Suppressor macrophage treated with lipopolysaccharide for 4 hours (primary cell): Measurements from ENCODE around the gene ALKBH5.

Experiments
- DNase-seq: peaks from one replicate; pipeline ENCODE4 v3.0.0-alpha.2; 2020

The ALKBH5 gene

GRCh38 chr17:18158022-18158600 is 25.5 kb upstream of the ALKBH5 start:
- DNase-seq: peak; percentile 95

GRCh38 chr17:18159551-18160120 is 24.0 kb upstream of the ALKBH5 start:
- no peak for DNase-seq

GRCh38 chr17:18160128-18160856 is 23.3 kb upstream of the ALKBH5 start:
- DNase-seq: no peak

DNA sequence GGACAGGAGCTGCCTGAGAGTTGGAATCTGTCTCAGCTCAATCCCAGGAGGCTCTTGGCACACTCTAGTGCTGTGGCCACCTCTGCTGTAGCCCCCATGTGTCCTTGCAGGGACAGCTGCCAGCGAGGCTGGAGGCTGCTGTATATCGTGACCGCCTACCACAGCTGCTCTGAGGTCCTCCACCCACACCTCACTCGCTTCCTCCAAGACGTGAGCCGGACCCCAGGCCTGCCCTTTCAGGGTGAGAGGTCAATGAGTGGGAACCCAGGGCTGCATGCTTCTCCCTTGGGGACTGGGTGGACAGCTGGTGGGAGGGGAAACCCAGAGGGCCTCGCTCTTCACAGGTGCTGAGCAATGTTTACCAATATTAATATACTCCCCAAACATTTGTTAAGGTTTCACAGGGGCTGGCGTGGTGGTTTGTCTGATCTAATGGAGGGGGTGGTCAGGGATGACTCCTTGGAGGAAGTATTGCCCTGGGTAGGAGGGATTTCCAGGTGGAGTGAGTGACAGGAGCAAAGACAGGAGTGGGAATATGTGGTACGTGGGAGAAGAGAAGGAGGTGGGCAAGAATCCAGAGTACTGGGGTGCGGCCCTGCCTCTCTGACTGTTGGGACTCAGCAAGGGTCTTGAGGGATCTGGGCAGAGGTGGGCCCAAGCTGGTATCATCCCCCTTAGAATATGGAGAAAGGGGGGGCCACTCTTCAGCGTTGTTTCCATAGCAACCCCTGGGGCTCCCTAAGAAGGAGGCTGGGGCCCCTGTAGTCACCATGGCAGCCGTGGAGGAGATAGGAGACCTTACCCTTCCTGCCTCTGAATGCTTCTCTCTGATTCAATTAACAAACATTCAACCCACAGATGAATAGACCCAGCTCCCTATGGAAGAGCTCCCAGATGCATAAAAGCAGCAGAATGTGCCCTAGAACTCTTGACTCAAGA is 22.2 kb upstream of the ALKBH5 start:
- DNase-seq: no peak

DNA sequence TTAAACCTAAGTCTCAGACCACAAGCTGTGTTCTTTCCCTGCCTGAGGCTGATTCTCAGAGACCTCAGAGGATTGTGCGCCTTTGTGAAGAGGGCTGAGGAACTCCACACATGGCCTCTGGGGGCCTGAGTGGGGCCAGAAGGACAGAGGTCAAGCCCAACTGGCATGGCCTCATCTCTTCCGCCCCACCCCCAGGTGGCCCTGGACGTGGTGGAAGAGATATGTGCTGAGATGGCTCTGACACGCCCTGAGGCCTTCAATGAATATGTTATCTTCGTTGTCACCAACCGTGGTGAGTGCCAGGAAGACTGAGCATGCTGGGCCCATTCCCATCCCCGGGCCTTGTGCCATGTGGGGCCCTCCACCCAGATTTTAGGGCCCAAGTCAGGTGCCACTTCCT is 20.1 kb upstream of the ALKBH5 start:
- DNase-seq: no peak

DNA sequence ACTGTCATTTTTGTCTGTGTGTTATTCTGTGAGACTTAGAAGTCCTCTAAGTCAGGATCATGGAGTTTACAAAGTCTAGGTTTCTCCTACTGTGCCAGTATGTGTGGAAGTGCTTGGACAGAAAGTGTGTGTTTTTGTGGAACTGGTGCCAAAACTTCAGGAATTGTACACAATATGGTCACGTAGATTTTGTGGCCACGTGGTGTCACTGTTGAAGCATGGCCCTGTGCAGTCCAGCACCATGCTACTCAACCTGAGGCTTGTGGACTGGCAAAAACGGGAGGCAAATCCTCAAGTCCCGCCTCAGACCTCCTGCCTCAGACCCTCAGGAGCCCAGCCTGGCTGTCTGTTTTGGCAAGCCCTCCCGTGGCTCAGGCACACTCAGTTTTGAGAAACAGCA is 16.7 kb upstream of the ALKBH5 start:
- no peak for DNase-seq

- no peak for DNase-seq
Observed at GRCh38 chr17:18167421-18167820, 16.2 kb upstream of the ALKBH5 start.

DNA sequence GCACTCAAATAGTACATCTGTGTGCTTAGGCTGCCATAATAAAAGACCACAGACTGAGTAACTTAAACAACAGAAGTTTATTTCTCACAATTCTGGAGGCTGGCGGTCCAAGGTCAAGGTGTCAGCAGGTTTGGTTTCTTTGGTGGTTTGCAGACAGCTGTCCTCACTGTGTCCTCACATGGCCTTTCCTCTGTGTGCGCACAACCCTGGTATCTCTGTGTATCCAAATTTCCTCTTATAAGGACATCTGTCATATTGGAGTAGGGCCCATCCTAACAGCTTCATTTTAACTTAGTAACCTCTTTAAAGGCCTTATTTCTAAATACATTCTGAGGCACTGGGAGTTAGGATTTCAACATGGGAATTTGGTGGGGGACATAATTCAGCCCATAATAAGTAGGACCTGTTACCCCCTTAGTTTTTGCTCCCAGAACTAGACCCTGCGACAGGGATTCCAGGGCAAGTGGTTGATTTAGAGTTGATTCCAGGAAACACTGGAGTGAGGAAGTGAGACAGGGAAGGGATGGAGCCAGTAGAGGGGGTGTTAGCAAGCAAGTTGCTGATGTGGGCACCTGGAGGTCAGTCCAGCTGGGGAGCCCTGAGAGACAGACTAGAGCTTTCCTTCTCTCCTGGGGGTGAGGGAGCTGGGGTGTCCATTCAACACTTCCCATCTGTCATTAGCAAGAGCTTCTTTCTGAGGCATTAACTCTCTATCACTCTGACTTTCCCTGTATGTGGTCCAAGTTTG is 10.9 kb upstream of the ALKBH5 start:
- no peak for DNase-seq

- DNase-seq: no peak
Observed at GRCh38 chr17:18173740-18174139, 9.9 kb upstream of the ALKBH5 start.

DNA sequence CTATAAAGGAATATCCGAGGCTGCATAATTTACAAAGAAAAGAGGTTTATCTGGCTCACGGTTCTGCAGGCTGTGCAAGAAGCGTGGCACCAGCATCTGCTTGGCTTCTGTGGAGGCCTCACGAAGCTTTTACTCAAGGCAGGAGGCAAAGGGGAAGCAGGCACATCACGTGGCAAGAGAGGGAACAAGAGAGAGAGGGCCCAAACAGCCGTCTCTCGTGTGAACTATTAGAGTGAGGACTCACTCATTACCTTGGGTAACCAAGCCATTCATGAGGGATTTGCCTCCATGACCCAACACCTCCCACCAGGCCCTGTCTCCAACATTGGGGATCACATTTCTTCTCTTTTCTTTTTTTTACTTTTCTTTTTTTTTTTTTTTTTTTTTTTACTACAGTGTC is 7.5 kb upstream of the ALKBH5 start:
- peak; percentile 74 for DNase-seq

- no peak for DNase-seq
Observed at GRCh38 chr17:18177133-18177532, 6.5 kb upstream of the ALKBH5 start.

- DNase-seq: no peak
Observed at GRCh38 chr17:18177722-18178121, 5.9 kb upstream of the ALKBH5 start.

- no peak for DNase-seq
Observed at GRCh38 chr17:18179196-18179595, 4.4 kb upstream of the ALKBH5 start.

GRCh38 chr17:18179804-18180203 is 3.8 kb upstream of the ALKBH5 start:
- DNase-seq: no peak

DNA sequence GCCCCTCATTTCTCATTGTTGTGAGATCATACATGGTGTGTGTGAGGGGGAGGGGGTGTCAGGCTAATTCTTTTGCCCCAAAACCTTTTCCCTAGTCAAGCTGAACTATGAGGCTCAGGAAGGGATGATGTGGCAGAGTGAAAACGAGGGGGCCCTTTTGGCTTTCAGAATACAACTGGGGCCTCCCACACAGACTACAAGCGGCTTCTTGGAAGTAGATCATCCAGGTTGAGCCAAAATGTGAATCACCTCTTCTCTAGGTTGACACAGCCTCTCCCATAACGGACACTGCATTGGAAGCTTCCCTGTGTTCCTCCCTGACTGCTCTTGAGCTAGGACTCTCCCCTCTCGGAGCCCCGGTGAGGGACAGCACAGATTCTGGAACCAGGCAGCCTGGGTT is 2.3 kb upstream of the ALKBH5 start:
- no peak for DNase-seq

DNA sequence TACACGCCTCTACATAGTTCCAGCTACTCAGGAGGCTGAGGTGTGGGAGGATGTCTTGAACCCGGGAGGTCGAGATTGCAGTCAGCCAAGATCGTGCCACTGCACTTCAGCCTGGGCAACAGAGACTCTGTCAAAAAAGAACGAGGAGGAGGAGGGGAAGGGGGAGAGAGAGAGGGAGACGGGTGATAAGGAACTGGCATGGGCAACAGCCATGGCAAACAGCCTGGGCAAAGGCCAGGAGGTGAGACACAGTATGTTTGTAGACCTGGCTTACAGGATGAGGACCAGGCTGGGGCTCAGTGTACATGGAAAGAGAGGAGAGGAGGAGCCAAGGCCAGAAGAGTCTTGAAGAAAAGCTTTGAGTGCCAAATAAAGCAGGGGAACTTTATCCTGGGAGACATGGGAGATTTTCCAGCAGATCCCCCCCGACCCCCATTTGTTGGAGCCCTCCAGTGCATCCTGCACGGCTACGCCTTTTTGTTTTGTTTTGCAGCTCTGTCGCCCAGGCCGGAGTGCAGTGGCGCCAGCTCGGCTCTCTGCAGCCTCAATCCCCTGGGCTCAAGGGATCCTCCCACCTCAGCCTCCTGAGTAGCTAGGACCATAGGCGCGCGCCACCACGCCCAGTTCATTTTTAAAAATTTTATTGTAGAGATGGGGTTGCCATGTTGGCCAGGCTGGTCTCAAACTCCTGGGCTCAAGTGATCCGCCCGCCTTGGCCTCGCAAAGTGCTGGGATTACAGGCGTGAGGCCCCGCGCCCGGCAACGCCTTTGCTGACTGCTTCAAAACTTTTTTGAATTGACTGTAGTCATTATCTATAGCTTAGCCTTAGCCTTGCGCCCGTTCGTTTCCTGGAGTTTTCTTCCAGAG is 1.3 kb upstream of the ALKBH5 start:
- DNase-seq: no peak

DNA sequence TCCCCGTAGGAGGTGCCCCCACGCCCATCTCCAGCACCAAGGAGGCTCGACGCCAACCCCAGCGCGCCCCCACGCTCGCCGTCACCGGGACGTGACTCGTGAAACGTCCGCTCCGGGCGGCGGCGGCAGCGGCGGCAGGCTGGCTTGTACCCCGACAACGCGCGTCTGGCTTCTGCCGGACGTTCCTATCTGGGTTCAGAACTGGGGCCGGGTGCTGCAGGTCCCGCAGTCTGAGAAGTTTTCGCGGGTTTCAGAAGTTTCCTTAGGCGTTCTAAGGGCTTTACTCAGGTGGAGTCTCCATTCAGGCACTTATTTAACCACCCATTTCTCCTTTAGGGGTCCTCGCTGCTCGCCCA is 672 bp upstream of the ALKBH5 start:
- peak; percentile 94 for DNase-seq

DNA sequence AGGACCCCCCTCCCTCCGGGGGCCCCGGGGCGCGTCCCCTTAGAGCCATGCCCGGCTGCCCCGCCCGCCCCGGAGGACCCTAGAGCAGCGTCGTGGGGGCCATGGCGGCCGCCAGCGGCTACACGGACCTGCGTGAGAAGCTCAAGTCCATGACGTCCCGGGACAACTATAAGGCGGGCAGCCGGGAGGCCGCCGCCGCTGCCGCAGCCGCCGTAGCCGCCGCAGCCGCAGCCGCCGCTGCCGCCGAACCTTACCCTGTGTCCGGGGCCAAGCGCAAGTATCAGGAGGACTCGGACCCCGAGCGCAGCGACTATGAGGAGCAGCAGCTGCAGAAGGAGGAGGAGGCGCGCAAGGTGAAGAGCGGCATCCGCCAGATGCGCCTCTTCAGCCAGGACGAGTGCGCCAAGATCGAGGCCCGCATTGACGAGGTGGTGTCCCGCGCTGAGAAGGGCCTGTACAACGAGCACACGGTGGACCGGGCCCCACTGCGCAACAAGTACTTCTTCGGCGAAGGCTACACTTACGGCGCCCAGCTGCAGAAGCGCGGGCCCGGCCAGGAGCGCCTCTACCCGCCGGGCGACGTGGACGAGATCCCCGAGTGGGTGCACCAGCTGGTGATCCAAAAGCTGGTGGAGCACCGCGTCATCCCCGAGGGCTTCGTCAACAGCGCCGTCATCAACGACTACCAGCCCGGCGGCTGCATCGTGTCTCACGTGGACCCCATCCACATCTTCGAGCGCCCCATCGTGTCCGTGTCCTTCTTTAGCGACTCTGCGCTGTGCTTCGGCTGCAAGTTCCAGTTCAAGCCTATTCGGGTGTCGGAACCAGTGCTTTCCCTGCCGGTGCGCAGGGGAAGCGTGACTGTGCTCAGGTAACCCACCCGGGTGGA is 759 bp downstream of the ALKBH5 start:
- DNase-seq: peak; percentile 75

GRCh38 chr17:18185391-18185790 is 1.8 kb downstream of the ALKBH5 start:
- no peak for DNase-seq

GRCh38 chr17:18185832-18186626 is 2.4 kb downstream of the ALKBH5 start:
- peak; percentile 20 for DNase-seq
